Neural progenitor cell (in vitro differentiated cells): ENCODE data around the gene E4F1. TPM values are rescaled to one million over a fixed set of nuclear protein-coding genes. Genes with fewer than 3 reads are reported as not detected.

Experiments
- DNase-seq: peaks from one replicate; pipeline ENCODE4 v3.0.0-alpha.2; 2016; ENCODE audit warnings: low spot score
- H2AFZ ChIP-seq: fragments of 200-600 bp; sonication (generic); replicated peaks from 2 replicates; pipeline ENCODE4 v1.6.1; 2016; ENCODE audit warnings: antibody characterized with exemption
- H3F3A ChIP-seq: fragments of 200-600 bp; sonication (generic); 2 replicates; pipeline ENCODE4 v1.6.1; 2016; ENCODE audit warnings: antibody characterized with exemption, low read depth
- H3K27ac ChIP-seq: fragments of 200-600 bp; sonication (generic); 2 replicates; pipeline ENCODE4 v1.5.1; 2016; ENCODE audit warnings: mild to moderate bottlenecking
- H3K27me3 ChIP-seq: fragments of 200-600 bp; sonication (generic); 2 replicates; pipeline ENCODE4 v1.6.1; 2016; ENCODE audit warnings: mild to moderate bottlenecking, moderate library complexity
- H3K36me3 ChIP-seq: fragments of 200-600 bp; sonication (generic); 2 replicates; pipeline ENCODE4 v1.5.1; 2016
- H3K4me1 ChIP-seq: fragments of 200-600 bp; sonication (generic); 2 replicates; pipeline ENCODE4 v1.6.1; 2016; ENCODE audit warnings: mixed run types
- H3K4me2 ChIP-seq: fragments of 200-600 bp; sonication (generic); 2 replicates; pipeline ENCODE4 v1.6.1; 2016
- H3K4me3 ChIP-seq: fragments of 200-600 bp; sonication (generic); 2 replicates; pipeline ENCODE4 v1.5.1; 2016
- H3K79me2 ChIP-seq: fragments of 200-600 bp; sonication (generic); 2 replicates; pipeline ENCODE4 v1.6.1; 2016; ENCODE audit warnings: low read depth
- H3K9ac ChIP-seq: fragments of 200-600 bp; sonication (generic); 2 replicates; pipeline ENCODE4 v1.6.1; 2016
- H3K9me3 ChIP-seq: fragments of 200-600 bp; sonication (generic); 2 replicates; pipeline ENCODE4 v1.5.1; 2016; ENCODE audit warnings: low read depth
- H4K20me1 ChIP-seq: fragments of 200-600 bp; sonication (generic); 2 replicates; pipeline ENCODE4 v1.6.1; 2016; ENCODE audit warnings: low read depth
- H3K27ac Mint-ChIP-seq: 3 replicates; pipeline ENCODE4 v1.8.0; 2021; ENCODE audit warnings: mixed read lengths
- H3K27me3 Mint-ChIP-seq: 2 replicates; pipeline ENCODE4 v1.8.0; 2022; ENCODE audit warnings: low read depth, mild to moderate bottlenecking, inconsistent platforms, moderate library complexity, mixed read lengths; ENCODE audit not compliant: insufficient read depth
- H3K36me3 Mint-ChIP-seq: 3 replicates; pipeline ENCODE4 v1.8.0; 2021; ENCODE audit warnings: mixed read lengths
- H3K4me1 Mint-ChIP-seq: 3 replicates; pipeline ENCODE4 v1.8.0; 2021; ENCODE audit warnings: mixed read lengths
- H3K4me3 Mint-ChIP-seq: 3 replicates; pipeline ENCODE4 v1.8.0; 2021; ENCODE audit warnings: mild to moderate bottlenecking, moderate library complexity, mixed read lengths
- H3K9me3 Mint-ChIP-seq: 3 replicates; pipeline ENCODE4 v1.8.0; 2020; ENCODE audit warnings: mixed read lengths
- EZH2 ChIP-seq: fragments of 200-600 bp; sonication (generic); IDR thresholded peaks from 2 replicates; pipeline ENCODE4 v1.6.1; 2017; ENCODE audit warnings: antibody characterized with exemption, mild to moderate bottlenecking, moderate library complexity
- EZH2phosphoT487 ChIP-seq: fragments of 200-600 bp; sonication (generic); IDR thresholded peaks from 2 replicates; pipeline ENCODE4 v1.6.1; 2017; ENCODE audit warnings: antibody characterized with exemption
- total RNA-seq: library from RNA; depleted of rRNA; stranded (reverse); fragments of >200 nt; gene quantifications from 2 replicates; pipeline ENCODE4 v1.2.3, GENCODE V29; 2015; ENCODE audit warnings: low replicate concordance
- TF ChIP-seq, protein P1 (sequence below): fragments of 200-600 bp; sonication (generic); IDR thresholded peaks from 2 replicates; pipeline ENCODE4 v1.5.1; 2017; ENCODE audit warnings: antibody characterized with exemption, mild to moderate bottlenecking

Gene E4F1
- total RNA-seq, 1 donor from 2014 or later, result 7.4 TPM

DNA sequence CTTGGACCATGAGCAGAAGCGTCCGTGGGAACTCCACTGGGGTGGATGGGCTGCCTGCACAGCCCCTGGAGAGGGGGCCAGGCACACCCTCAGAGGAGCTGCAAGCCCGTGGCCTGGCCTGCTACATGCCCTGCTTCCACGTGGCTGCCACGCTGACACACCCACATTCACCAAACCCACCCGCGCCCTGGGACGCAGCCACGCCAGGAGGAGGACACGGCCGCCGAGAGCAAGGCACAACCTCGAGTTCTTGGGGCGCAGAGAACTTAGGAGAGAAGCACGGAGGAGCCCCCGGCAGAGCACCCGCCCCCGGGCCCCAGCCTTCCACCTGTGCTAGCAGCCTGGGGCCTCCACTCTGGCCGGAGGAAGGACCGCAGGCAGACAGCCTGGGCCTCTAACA, 45.8 kb upstream of the E4F1 start:
- H3K27ac Mint-ChIP-seq, result no peak overlapping the region
- H3K9me3 Mint-ChIP-seq, result no peaks in the 10 kb centered on the region
- Histone ChIP-seq H2AFZ (no peak overlapping the region), H4K20me1 (no peaks in the 10 kb centered on the region), H3K4me2 (no peak overlapping the region), H3K27ac (no peak overlapping the region), H3K27me3 (no peaks in the 10 kb centered on the region), H3K79me2 (no peaks in the 10 kb centered on the region), H3F3A (peaks cover 5% of the 10 kb centered on the region), H3K9me3 (no peaks in the 10 kb centered on the region), H3K36me3 (no peaks in the 10 kb centered on the region), H3K9ac (no peak overlapping the region), H3K4me3 (no peak overlapping the region), H3K4me1 (no peaks in the 10 kb centered on the region)
- no peak for DNase-seq
- TF ChIP-seq, protein P1, sequence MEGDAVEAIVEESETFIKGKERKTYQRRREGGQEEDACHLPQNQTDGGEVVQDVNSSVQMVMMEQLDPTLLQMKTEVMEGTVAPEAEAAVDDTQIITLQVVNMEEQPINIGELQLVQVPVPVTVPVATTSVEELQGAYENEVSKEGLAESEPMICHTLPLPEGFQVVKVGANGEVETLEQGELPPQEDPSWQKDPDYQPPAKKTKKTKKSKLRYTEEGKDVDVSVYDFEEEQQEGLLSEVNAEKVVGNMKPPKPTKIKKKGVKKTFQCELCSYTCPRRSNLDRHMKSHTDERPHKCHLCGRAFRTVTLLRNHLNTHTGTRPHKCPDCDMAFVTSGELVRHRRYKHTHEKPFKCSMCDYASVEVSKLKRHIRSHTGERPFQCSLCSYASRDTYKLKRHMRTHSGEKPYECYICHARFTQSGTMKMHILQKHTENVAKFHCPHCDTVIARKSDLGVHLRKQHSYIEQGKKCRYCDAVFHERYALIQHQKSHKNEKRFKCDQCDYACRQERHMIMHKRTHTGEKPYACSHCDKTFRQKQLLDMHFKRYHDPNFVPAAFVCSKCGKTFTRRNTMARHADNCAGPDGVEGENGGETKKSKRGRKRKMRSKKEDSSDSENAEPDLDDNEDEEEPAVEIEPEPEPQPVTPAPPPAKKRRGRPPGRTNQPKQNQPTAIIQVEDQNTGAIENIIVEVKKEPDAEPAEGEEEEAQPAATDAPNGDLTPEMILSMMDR, result no peak
- TF ChIP-seq EZH2, result no peak
- H3K4me3 Mint-ChIP-seq, result no peak overlapping the region
- peaks cover 5% of the 10 kb centered on the region for H3K27me3 Mint-ChIP-seq
- peaks cover 2% of the 10 kb centered on the region for H3K36me3 Mint-ChIP-seq
- peaks cover 3% of the 10 kb centered on the region for H3K4me1 Mint-ChIP-seq

DNA sequence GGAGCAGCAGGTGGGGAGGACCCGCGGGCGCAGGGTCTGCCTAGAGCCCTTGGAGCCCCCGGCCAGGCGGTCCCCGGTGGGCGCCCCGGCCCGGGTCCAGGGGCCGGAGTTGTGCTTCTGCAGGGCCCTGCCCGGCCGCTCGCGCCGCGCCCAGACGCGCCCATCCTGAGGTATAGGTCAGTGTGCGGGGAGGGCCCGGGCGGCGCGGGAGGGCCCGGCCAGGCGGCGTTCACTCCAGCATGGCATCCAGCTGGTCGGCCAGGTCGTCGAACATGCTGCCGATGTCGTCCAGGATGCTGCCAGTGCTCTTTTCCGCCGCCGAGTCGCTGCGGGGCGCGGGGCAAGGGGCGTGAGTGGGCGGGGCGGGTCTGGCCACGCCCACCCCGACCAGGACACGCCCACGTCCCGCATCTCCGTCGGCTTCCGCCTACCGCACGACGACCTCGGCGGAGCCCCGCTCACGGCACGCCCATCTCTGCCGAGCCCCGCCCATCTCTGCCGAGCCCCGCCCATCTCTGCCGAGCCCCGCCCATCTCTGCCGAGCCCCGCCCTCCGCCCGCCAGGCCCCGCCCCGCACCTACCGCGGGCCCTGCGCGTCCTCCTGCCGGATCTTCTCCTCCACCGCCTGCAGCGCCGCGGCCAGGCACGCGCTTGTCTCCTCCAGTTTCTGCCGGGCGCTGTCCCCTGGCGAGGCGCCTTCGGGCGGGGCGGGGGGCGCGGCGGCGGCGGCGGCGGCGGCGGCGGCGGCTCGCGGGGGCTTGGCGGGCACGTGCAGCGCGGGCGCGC, 44.9 kb upstream of the E4F1 start:
- H3K4me2 ChIP-seq, result no peak overlapping the region
- Mint-ChIP-seq H3K4me3 (no peak overlapping the region), H3K27ac (no peak overlapping the region), H3K9me3 (no peaks in the 10 kb centered on the region), H3K27me3 (peaks cover 6% of the 10 kb centered on the region), H3K4me1 (peaks cover 3% of the 10 kb centered on the region), H3K36me3 (peaks cover 2% of the 10 kb centered on the region)
- H3K9ac ChIP-seq, result no peak overlapping the region
- H3K9me3 ChIP-seq, result no peaks in the 10 kb centered on the region
- H4K20me1 ChIP-seq, result no peaks in the 10 kb centered on the region
- no peak overlapping the region for H3K4me3 ChIP-seq
- no peaks in the 10 kb centered on the region for H3K27me3 ChIP-seq
- no peak overlapping the region for H2AFZ ChIP-seq
- TF ChIP-seq, protein P1, result no peak
- TF ChIP-seq EZH2phosphoT487 (no peak), EZH2 (no peak)
- peaks cover 5% of the 10 kb centered on the region for H3F3A ChIP-seq
- DNase-seq, result peak; percentile 76
- H3K36me3 ChIP-seq, result no peaks in the 10 kb centered on the region
- H3K79me2 ChIP-seq, result no peaks in the 10 kb centered on the region
- H3K4me1 ChIP-seq, result no peaks in the 10 kb centered on the region
- no peak overlapping the region for H3K27ac ChIP-seq

DNA sequence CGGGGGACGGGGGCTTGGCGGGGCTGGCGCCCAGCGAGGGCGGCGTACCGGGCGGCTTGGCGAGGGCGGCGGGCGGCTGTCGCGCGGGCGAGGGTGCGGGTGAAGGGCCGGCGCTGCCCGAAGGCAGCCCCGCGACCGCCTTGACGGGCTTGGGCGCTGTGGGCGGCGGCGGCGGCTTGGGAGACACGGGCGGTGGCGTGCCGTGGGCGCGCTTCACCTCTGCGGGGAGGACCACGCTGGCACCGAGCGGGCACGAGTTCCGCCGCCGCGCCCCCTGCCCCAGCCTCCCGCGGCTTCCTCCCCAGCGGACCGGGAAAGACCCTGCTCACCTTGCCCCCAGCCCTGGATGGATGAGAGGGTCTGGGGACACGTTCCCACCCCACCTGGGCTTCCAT, 44.3 kb upstream of the E4F1 start:
- H3K4me3 Mint-ChIP-seq, result no peak overlapping the region
- Histone ChIP-seq H3K9ac (no peak overlapping the region), H3K27ac (no peak overlapping the region), H2AFZ (no peak overlapping the region), H3K4me3 (no peak overlapping the region), H3K4me2 (no peak overlapping the region), H3K9me3 (no peaks in the 10 kb centered on the region), H4K20me1 (no peaks in the 10 kb centered on the region), H3K79me2 (no peaks in the 10 kb centered on the region), H3K27me3 (no peaks in the 10 kb centered on the region), H3K36me3 (no peaks in the 10 kb centered on the region), H3F3A (peaks cover 5% of the 10 kb centered on the region), H3K4me1 (no peaks in the 10 kb centered on the region)
- no peaks in the 10 kb centered on the region for H3K9me3 Mint-ChIP-seq
- peaks cover 7% of the 10 kb centered on the region for H3K27me3 Mint-ChIP-seq
- no peak overlapping the region for H3K27ac Mint-ChIP-seq
- no peak for DNase-seq
- H3K4me1 Mint-ChIP-seq, result peaks cover 3% of the 10 kb centered on the region
- H3K36me3 Mint-ChIP-seq, result peaks cover 2% of the 10 kb centered on the region
- TF ChIP-seq, protein P1, result no peak
- TF ChIP-seq EZH2phosphoT487, result no peak
- TF ChIP-seq EZH2, result no peak
